ENCODE data around the gene MYADML2.

DNA sequence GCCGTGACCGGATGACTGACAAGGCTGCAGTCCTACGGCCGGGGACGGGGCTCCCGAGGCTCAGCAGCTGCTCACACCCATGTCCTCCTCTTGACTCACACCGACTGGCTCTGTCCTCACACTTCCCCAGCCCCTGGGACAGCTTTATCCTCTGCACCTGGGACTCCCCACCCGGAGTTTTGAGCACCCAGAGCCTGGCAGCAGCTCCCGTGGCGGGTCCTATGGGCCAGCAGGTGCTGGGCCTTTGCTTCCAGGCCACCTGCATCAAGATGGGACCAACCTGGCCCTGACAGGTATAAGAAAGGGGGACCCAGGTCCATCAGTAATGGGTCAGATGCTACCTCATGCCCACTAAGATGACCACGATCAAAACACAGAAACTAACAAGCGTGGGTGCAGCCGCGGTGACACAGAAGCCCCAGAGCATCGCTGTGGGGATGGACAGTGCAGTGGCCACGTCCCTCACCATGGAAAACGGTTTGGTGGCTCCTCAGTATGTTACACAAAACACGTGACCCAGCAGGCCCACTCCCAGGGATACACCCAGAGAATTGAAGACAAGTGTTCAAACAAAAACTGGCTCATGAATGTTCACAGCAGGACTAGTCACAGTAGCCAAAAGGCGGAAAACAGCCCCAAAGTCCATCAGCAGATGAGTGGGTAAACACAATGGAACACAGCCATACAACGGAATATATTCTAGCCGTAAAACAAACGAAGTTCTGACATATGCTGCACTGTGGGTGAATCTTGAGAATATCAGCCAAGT is 17.2 kb upstream of the MYADML2 start:
- TF ChIP-seq, protein P1, sequence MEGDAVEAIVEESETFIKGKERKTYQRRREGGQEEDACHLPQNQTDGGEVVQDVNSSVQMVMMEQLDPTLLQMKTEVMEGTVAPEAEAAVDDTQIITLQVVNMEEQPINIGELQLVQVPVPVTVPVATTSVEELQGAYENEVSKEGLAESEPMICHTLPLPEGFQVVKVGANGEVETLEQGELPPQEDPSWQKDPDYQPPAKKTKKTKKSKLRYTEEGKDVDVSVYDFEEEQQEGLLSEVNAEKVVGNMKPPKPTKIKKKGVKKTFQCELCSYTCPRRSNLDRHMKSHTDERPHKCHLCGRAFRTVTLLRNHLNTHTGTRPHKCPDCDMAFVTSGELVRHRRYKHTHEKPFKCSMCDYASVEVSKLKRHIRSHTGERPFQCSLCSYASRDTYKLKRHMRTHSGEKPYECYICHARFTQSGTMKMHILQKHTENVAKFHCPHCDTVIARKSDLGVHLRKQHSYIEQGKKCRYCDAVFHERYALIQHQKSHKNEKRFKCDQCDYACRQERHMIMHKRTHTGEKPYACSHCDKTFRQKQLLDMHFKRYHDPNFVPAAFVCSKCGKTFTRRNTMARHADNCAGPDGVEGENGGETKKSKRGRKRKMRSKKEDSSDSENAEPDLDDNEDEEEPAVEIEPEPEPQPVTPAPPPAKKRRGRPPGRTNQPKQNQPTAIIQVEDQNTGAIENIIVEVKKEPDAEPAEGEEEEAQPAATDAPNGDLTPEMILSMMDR (conservative IDR thresholded peaks at IDR 0.05; ENCODE audit: low read depth in 2 of 2), result no peak
- TF ChIP-seq JUNB (IDR thresholded peaks at IDR 0.05; ENCODE audit: unreplicated experiment) (no peak), POLR2AphosphoS5 (IDR thresholded peaks at IDR 0.05; ENCODE audit: low read depth) (no peak), ZNF114 (CRISPR knock-in tag; IDR thresholded peaks at IDR 0.05) (no peak), EZH2 (IDR thresholded peaks at IDR 0.05; ENCODE audit: low read depth, unreplicated experiment) (no peak)

All from GM23338 (cell line).